Keratinocyte (primary cell): Measurements from ENCODE around the gene GDNF. TPM values are rescaled to one million over a fixed set of nuclear protein-coding genes. Genes with fewer than 3 reads are reported as not detected.
"Not testable (repeated sequence)": the region's sequence is repeated elsewhere in the genome, so short reads cannot be mapped to it uniquely, and the experiment has no call there.

Experiments
- DNase-seq: peaks from one replicate; pipeline ENCODE4 v3.0.0-alpha.2; 2011; ENCODE audit warnings: low read depth, missing footprints, low spot score
- FAIRE-seq: peaks from 2 replicates; lab custom pipeline; 2011; peaks lifted over from hg19 to GRCh38; lab: Jason Lieb, UNC
- H2AFZ ChIP-seq: 2 replicates; pipeline ENCODE4 v1.6.0; 2012; ENCODE audit warnings: low read length, control low read depth, inconsistent platforms; ENCODE audit not compliant: control insufficient read depth
- H3K27ac ChIP-seq: 2 replicates; pipeline ENCODE4 v1.5.1; 2011; ENCODE audit warnings: low read length; ENCODE audit not compliant: control insufficient read depth, insufficient read depth
- H3K27me3 ChIP-seq: 3 replicates; pipeline ENCODE4 v1.6.0; 2011; ENCODE audit warnings: low read length; ENCODE audit not compliant: control insufficient read depth, insufficient read depth; ENCODE audit errors: extremely low read depth
- H3K36me3 ChIP-seq, 2 experiments: 2 replicates in 1 of 2; 3 replicates in 1 of 2; pipeline ENCODE4 v1.5.1; 2011; ENCODE audit warnings: low read length in 2 of 2, mild to moderate bottlenecking in 1 of 2; ENCODE audit not compliant: control insufficient read depth in 2 of 2, insufficient read depth in 2 of 2; ENCODE audit errors: extremely low read depth in 1 of 2
- H3K4me1 ChIP-seq: 3 replicates; pipeline ENCODE4 v1.5.1; 2011; ENCODE audit warnings: low read length; ENCODE audit not compliant: control insufficient read depth, insufficient read depth; ENCODE audit errors: extremely low read depth
- H3K4me2 ChIP-seq: 3 replicates; pipeline ENCODE4 v1.6.0; 2011; ENCODE audit warnings: low read depth, low read length; ENCODE audit not compliant: control insufficient read depth, insufficient read depth; ENCODE audit errors: extremely low read depth
- H3K4me3 ChIP-seq, 3 experiments: fragments of 200-600 bp in 1 of 3; sonication (generic) in 1 of 3; 2 replicates in 2 of 3; 3 replicates in 1 of 3; pipeline ENCODE4 v1.5.1; 2011 to 2016; ENCODE audit warnings: low read length in 3 of 3, mild to moderate bottlenecking in 3 of 3, control low read depth in 2 of 3, inconsistent platforms in 1 of 3, low read depth in 1 of 3, mixed read lengths in 1 of 3, mixed run types in 1 of 3, moderate library complexity in 1 of 3; ENCODE audit not compliant: control insufficient read depth in 2 of 3, insufficient read depth in 2 of 3; ENCODE audit errors: extremely low read depth in 1 of 3
- H3K79me2 ChIP-seq: 2 replicates; pipeline ENCODE4 v1.6.0; 2012; ENCODE audit warnings: low read length; ENCODE audit not compliant: control insufficient read depth, insufficient read depth
- H3K9ac ChIP-seq: 3 replicates; pipeline ENCODE4 v1.6.0; 2011; ENCODE audit warnings: low read length; ENCODE audit not compliant: control insufficient read depth, insufficient read depth; ENCODE audit errors: extremely low read depth
- H3K9me1 ChIP-seq: 3 replicates; pipeline ENCODE4 v1.6.0; 2011; ENCODE audit warnings: low read length; ENCODE audit not compliant: control insufficient read depth, insufficient read depth; ENCODE audit errors: extremely low read depth
- H3K9me3 ChIP-seq: 2 replicates; pipeline ENCODE4 v1.5.1; 2012; ENCODE audit warnings: low read depth, low read length; ENCODE audit not compliant: control insufficient read depth
- H4K20me1 ChIP-seq: 3 replicates; pipeline ENCODE4 v1.6.0; 2011; ENCODE audit warnings: low read length; ENCODE audit not compliant: control insufficient read depth, insufficient read depth; ENCODE audit errors: extremely low read depth
- CTCF ChIP-seq, 3 experiments: IDR thresholded peaks in 1 of 3; conservative IDR thresholded peaks in 1 of 3; optimal IDR thresholded peaks in 1 of 3; 2 replicates in 2 of 3; 3 replicates in 1 of 3; pipeline versions ENCODE3 to v1.5.1; 2011; ENCODE audit warnings: low read length in 3 of 3, mild to moderate bottlenecking in 3 of 3, moderate library complexity in 2 of 3, control low read depth in 1 of 3, inconsistent platforms in 1 of 3; ENCODE audit not compliant: insufficient read depth in 2 of 3; ENCODE audit errors: extremely low read depth in 1 of 3
- EZH2 ChIP-seq: IDR thresholded peaks from one replicate; pipeline ENCODE4 v1.6.1; 2012; ENCODE audit warnings: inconsistent platforms, mild to moderate bottlenecking, low read length, moderate library complexity
- dilution Hi-C: fragments of 300-500 bp; cut with MboI; formaldehyde crosslinking; loops from one replicate; pipeline ENCODE4 v1.7.0; 2020; ENCODE audit warnings: low sequenced_read_pairs; ENCODE audit not compliant: extremely low pct_ligation_motif_present
- polyA plus RNA-seq, 5 experiments: library from polyadenylated mRNA; depleted of rRNA in 3 of 5; stranded (reverse) in 3 of 5; stranded (forward) in 1 of 5; unstranded in 1 of 5; fragments of >200 nt; gene quantifications; 1 replicate in 1 of 5; 2 replicates in 3 of 5; 3 replicates in 1 of 5; pipeline versions ENCODE4 v1.2.1 to v1.2.3, GENCODE V29; 2011 to 2012; ENCODE audit warnings: missing spikeins in 2 of 5, low read depth in 1 of 5, low replicate concordance in 1 of 5

The GDNF gene
- polyA plus RNA-seq, 1 donor (not counting 4 experiments of a cell fraction or from before 2014, with no cell fraction given): 2.4 TPM

- Histone ChIP-seq H3K36me3 (no peaks in the 10 kb centered on the region), H2AFZ (no peak overlapping the region), H3K27me3 (peaks cover 7% of the 10 kb centered on the region), H3K79me2 (no peaks in the 10 kb centered on the region), H3K9me3 (no peaks in the 10 kb centered on the region), H4K20me1 (no peaks in the 10 kb centered on the region), H3K4me3 (no peak overlapping the region), H3K9me1 (no peaks in the 10 kb centered on the region), H3K4me1 (no peaks in the 10 kb centered on the region), H3K9ac (no peak overlapping the region), H3K27ac (no peak overlapping the region), H3K4me2 (no peak overlapping the region)
- DNase-seq (no peak), FAIRE-seq (no peak)
- dilution Hi-C loops: no loop called here
- TF ChIP-seq EZH2: no peak
- TF ChIP-seq CTCF (optimal IDR thresholded peaks at IDR 0.05 in 1 of 3, IDR thresholded peaks at IDR 0.05 in 1 of 3, conservative IDR thresholded peaks at IDR 0.05 in 1 of 3; ENCODE audit: extremely low read depth in 1 of 3, insufficient read depth in 2 of 3, low read length in 3 of 3): no peak
Observed at GRCh38 chr5:37801521-37801920, 38.3 kb downstream of the GDNF start.

- no peak for TF ChIP-seq EZH2
- no peak for TF ChIP-seq CTCF (optimal IDR thresholded peaks at IDR 0.05 in 1 of 3, IDR thresholded peaks at IDR 0.05 in 1 of 3, conservative IDR thresholded peaks at IDR 0.05 in 1 of 3; ENCODE audit: extremely low read depth in 1 of 3, insufficient read depth in 2 of 3, low read length in 3 of 3)
- no peak overlapping the region for H3K4me2 ChIP-seq
Observed at GRCh38 chr5:37799865-37800421, 39.9 kb downstream of the GDNF start.

GRCh38 chr5:37796435-37796834 lies 43.4 kb downstream of the GDNF start:
- dilution Hi-C loops, H3K79me2 ChIP-seq, FAIRE-seq, H3K4me1 ChIP-seq, H3K36me3 ChIP-seq, H3K27me3 ChIP-seq, H3K27ac ChIP-seq, H3K9ac ChIP-seq, H3K9me3 ChIP-seq, H3K4me2 ChIP-seq, H3K4me3 ChIP-seq, DNase-seq, H3K9me1 ChIP-seq, H4K20me1 ChIP-seq, H2AFZ ChIP-seq: not testable (repeated sequence)

More at GRCh38 chr5:37799865-37800421, 39.9 kb downstream of the GDNF start:
- no peak overlapping the region for H2AFZ ChIP-seq
- no peaks in the 10 kb centered on the region for H3K79me2 ChIP-seq
- no peaks in the 10 kb centered on the region for H3K36me3 ChIP-seq
- H3K9me1 ChIP-seq: no peaks in the 10 kb centered on the region
- no peak overlapping the region for H3K27ac ChIP-seq
- no peak for FAIRE-seq
- peaks cover 4% of the 10 kb centered on the region for H3K27me3 ChIP-seq
- H3K4me3 ChIP-seq: no peak overlapping the region
- dilution Hi-C loops: no loop called here
- H4K20me1 ChIP-seq: no peaks in the 10 kb centered on the region
- no peaks in the 10 kb centered on the region for H3K4me1 ChIP-seq
- H3K9me3 ChIP-seq: no peaks in the 10 kb centered on the region
- H3K9ac ChIP-seq: no peak overlapping the region
- DNase-seq: no peak

GRCh38 chr5:37795292-37795691 lies 44.5 kb downstream of the GDNF start:
- H2AFZ ChIP-seq, H3K79me2 ChIP-seq, H3K27ac ChIP-seq, dilution Hi-C loops, H3K4me3 ChIP-seq, FAIRE-seq, H3K9me3 ChIP-seq, H3K9ac ChIP-seq, H4K20me1 ChIP-seq, H3K4me2 ChIP-seq, H3K36me3 ChIP-seq, H3K27me3 ChIP-seq, DNase-seq, H3K4me1 ChIP-seq, H3K9me1 ChIP-seq: not testable (repeated sequence)
